ENCODE data around the gene SPO11.

Gene SPO11

GRCh38 chr20:57312138-57312537 is 17.5 kb upstream of the SPO11 start:
- DNase-seq: no peak

GRCh38 chr20:57313230-57313629 is 16.4 kb upstream of the SPO11 start:
- DNase-seq: no peak

- no peak for DNase-seq
These were observed 15.7 kb upstream of the SPO11 start for GRCh38 chr20:57313951-57314350.

GRCh38 chr20:57315083-57315975 is 14.3 kb upstream of the SPO11 start:
- no peak for DNase-seq

GRCh38 chr20:57315976-57316480 is 13.6 kb upstream of the SPO11 start:
- DNase-seq: no peak

- DNase-seq: no peak
These were observed 12.8 kb upstream of the SPO11 start for GRCh38 chr20:57316795-57317201.

- no peak for DNase-seq
These were observed 12.3 kb upstream of the SPO11 start for GRCh38 chr20:57317316-57317788.

GRCh38 chr20:57317789-57318371 is 11.7 kb upstream of the SPO11 start:
- no peak for DNase-seq

GRCh38 chr20:57319584-57319983 is 10.0 kb upstream of the SPO11 start:
- no peak for DNase-seq

GRCh38 chr20:57320358-57320757 is 9.2 kb upstream of the SPO11 start:
- DNase-seq: no peak

- DNase-seq: no peak
These were observed 8.5 kb upstream of the SPO11 start for GRCh38 chr20:57321142-57321541.

GRCh38 chr20:57322476-57322875 is 7.1 kb upstream of the SPO11 start:
- DNase-seq: no peak

- DNase-seq: no peak
These were observed 6.6 kb upstream of the SPO11 start for GRCh38 chr20:57323034-57323433.

GRCh38 chr20:57325632-57326356 is 3.8 kb upstream of the SPO11 start:
- DNase-seq: no peak

- DNase-seq: peak; percentile 19
These were observed 2.7 kb upstream of the SPO11 start for GRCh38 chr20:57326667-57327455.

GRCh38 chr20:57327820-57328219 is 1.8 kb upstream of the SPO11 start:
- DNase-seq: no peak

- DNase-seq: no peak
These were observed 1.4 kb downstream of the SPO11 start for GRCh38 chr20:57330998-57331397.

- DNase-seq: peak; percentile 20
These were observed 2.8 kb downstream of the SPO11 start for GRCh38 chr20:57332105-57333089.

- DNase-seq: no peak
These were observed 5.8 kb downstream of the SPO11 start for GRCh38 chr20:57335392-57335791.

- no peak for DNase-seq
These were observed 12.1 kb downstream of the SPO11 start for GRCh38 chr20:57341663-57342062.

- no peak for DNase-seq
These were observed 13.2 kb downstream of the SPO11 start for GRCh38 chr20:57342829-57343228.

Data from DMS53 (cell line).